Thyroid gland (tissue), 4 donors: ENCODE results near the gene BRS3.

ENCODE experiments used
- POLR2A ChIP-seq, 2 donors: fragments of 450-650 bp; IDR thresholded peaks; one replicate each; pipeline ENCODE4 v1.6.1; 2017; ENCODE audit warnings: antibody characterized with exemption in 2 of 2, mild to moderate bottlenecking in 2 of 2, moderate library complexity in 1 of 2
- TF ChIP-seq, protein P1 (sequence below), 6 experiments: fragments of 200-600 bp in 3 of 6; fragments of 450-650 bp in 3 of 6; sonication (generic) in 3 of 6; IDR thresholded peaks; one replicate each; pipeline ENCODE4 v1.5.1; 2016 to 2019; ENCODE audit warnings: antibody characterized with exemption in 6 of 6, mild to moderate bottlenecking in 2 of 6, inconsistent platforms in 1 of 6, moderate library complexity in 1 of 6

DNA sequence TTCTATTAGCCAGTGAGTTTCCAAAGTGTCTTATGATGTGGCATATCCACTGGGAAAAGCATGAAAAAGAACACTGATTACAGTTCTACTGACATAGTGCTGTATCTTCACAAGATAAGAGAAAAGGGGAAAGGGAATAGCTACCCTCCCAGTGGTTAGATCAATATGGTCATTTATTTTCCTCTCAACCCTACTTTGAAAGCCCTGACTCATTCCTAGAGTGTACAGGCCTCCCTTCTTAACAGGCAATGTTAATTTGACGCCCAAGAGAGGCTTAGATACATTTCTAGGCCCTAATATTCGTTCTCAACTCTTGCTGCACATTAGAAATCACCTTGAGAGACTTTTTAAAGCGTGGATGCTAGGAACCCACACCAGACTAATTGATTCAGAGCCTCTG lies 20.4 kb upstream of the BRS3 start:
- TF ChIP-seq, protein P1, sequence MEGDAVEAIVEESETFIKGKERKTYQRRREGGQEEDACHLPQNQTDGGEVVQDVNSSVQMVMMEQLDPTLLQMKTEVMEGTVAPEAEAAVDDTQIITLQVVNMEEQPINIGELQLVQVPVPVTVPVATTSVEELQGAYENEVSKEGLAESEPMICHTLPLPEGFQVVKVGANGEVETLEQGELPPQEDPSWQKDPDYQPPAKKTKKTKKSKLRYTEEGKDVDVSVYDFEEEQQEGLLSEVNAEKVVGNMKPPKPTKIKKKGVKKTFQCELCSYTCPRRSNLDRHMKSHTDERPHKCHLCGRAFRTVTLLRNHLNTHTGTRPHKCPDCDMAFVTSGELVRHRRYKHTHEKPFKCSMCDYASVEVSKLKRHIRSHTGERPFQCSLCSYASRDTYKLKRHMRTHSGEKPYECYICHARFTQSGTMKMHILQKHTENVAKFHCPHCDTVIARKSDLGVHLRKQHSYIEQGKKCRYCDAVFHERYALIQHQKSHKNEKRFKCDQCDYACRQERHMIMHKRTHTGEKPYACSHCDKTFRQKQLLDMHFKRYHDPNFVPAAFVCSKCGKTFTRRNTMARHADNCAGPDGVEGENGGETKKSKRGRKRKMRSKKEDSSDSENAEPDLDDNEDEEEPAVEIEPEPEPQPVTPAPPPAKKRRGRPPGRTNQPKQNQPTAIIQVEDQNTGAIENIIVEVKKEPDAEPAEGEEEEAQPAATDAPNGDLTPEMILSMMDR (IDR thresholded peaks at IDR 0.05) = no peak
- TF ChIP-seq POLR2A (IDR thresholded peaks at IDR 0.05) = no peak
